Thyroid gland (tissue), 4 donors: ENCODE data around the gene KIF2A. TPM values are rescaled to one million over a fixed set of nuclear protein-coding genes. Genes with fewer than 3 reads are reported as not detected.

ENCODE experiments used
- DNase-seq, 2 donors: peaks; one replicate each; pipeline ENCODE4 v3.0.0-alpha.2; 2019
- H3K27ac ChIP-seq, 3 donors: fragments of 200-600 bp; sonication (generic); 1 replicate in 2 of 3; 2 replicates in 1 of 3; pipeline ENCODE4 v1.5.1; 2016 to 2019; ENCODE audit warnings: mild to moderate bottlenecking in 1 of 3, moderate library complexity in 1 of 3
- H3K27me3 ChIP-seq: fragments of 200-600 bp; sonication (generic); one replicate; pipeline ENCODE4 v1.5.1; 2019
- H3K36me3 ChIP-seq, 2 donors: fragments of 200-600 bp; sonication (generic); one replicate each; pipeline ENCODE4 v1.5.1; 2016 to 2019
- H3K4me1 ChIP-seq, 2 donors: fragments of 200-600 bp; sonication (generic); one replicate each; pipeline ENCODE4 v1.5.1; 2017 to 2019
- H3K4me3 ChIP-seq, 3 donors: fragments of 200-600 bp; sonication (generic); replicated peaks in 1 of 3; 1 replicate in 2 of 3; 2 replicates in 1 of 3; pipeline ENCODE4 v1.5.1; 2016; ENCODE audit warnings: mild to moderate bottlenecking in 1 of 3
- H3K9me3 ChIP-seq: fragments of 200-600 bp; sonication (generic); one replicate; pipeline ENCODE4 v1.5.1; 2017
- CTCF ChIP-seq, 6 experiments: fragments of 200-600 bp in 3 of 6; fragments of 450-650 bp in 3 of 6; sonication (generic) in 3 of 6; IDR thresholded peaks; one replicate each; pipeline ENCODE4 v1.5.1; 2016 to 2019; ENCODE audit warnings: antibody characterized with exemption in 6 of 6, mild to moderate bottlenecking in 2 of 6, inconsistent platforms in 1 of 6, moderate library complexity in 1 of 6
- POLR2A ChIP-seq, 2 donors: fragments of 450-650 bp; IDR thresholded peaks; one replicate each; pipeline ENCODE4 v1.6.1; 2017; ENCODE audit warnings: antibody characterized with exemption in 2 of 2, mild to moderate bottlenecking in 2 of 2, moderate library complexity in 1 of 2
- WGBS, 2 donors: methylation state at CpG; one replicate each; pipeline ENCODE4 v1.1.5; 2017; 5-methylcytosine and 5-hydroxymethylcytosine counted together
- intact Hi-C: fragments of 100-400 bp; cut with DNase I; formaldehyde crosslinking; loops from one replicate; pipeline ENCODE4 v1.15.1; 2023
- total RNA-seq, 4 donors: library from RNA; depleted of rRNA; stranded (reverse); fragments of >200 nt; gene quantifications; one replicate each; pipeline ENCODE4 v1.2.3, GENCODE V29; 2016

The KIF2A gene
- total RNA-seq, 4 donors from 2014 or later = 34.9 to 118 (median 54.8) TPM

DNA sequence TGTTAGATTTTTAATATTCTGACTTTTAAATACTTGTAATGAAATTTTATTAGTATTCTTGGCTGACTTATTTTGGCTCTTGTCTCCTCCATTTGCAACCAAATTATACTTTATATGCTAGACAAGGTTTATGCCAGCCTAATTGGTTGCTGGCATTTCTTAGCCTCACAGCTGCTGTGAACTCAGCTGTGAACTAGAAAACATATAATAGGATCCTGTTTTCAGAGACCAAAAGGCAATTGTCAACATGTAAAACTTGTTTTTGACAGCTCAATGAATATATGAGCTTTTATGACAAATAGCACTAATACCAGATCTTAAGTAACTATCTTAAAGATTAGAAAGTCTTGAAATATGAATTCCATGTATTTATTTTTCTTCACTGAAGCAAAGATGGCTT lies 25.9 kb downstream of the KIF2A start:
- no peaks in the 10 kb centered on the region for H3K27me3 ChIP-seq
- no peak overlapping the region for H3K4me3 ChIP-seq
- no peaks in the 10 kb centered on the region for H3K9me3 ChIP-seq
- no peak for TF ChIP-seq POLR2A (IDR thresholded peaks at IDR 0.05)
- no peak for TF ChIP-seq CTCF (IDR thresholded peaks at IDR 0.05)
- no peak overlapping the region for H3K27ac ChIP-seq
- H3K4me1 ChIP-seq = no peaks in the 10 kb centered on the region
- intact Hi-C loops = no loop called here
- DNase-seq = no peak
- H3K36me3 ChIP-seq = no peaks in the 10 kb centered on the region

DNA sequence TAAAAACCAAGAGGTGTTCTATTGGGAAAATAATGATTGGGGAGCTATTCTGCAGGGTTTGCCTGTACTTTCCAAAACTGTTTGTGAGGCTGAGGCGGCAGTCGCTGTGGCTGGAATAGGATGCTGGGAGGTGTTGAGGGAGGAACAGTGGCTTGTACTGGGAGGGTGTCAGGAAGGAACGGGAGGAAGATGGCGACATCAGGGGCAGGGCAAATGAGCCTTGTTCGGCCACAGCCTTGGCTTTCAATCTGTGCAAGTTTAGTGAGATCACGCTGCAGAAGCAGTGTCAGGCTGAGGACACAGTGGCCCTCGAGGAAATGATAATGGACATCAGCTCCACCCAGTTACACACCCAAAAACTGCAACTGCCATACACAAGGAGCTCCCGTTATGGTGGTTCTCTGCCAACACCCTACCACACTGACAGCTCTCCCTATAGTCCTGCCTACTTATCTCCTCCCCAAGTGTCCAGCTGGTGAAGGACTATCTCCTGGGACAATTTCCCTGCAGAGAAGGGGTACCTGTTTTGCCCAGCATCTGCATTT lies 27.3 kb downstream of the KIF2A start:
- no peak for DNase-seq
- WGBS, 2 donors = 90 to 92% methylated on average over 8 of the region's 8 CpGs
- Histone ChIP-seq H3K27ac (no peak overlapping the region), H3K9me3 (no peaks in the 10 kb centered on the region), H3K4me3 (no peak overlapping the region), H3K36me3 (no peaks in the 10 kb centered on the region), H3K27me3 (no peaks in the 10 kb centered on the region), H3K4me1 (no peaks in the 10 kb centered on the region)
- intact Hi-C loops = no loop called here
- TF ChIP-seq CTCF (IDR thresholded peaks at IDR 0.05) (no peak), POLR2A (IDR thresholded peaks at IDR 0.05) (no peak)

GRCh38 chr5:62334082-62334481 lies 28.1 kb downstream of the KIF2A start:
- no peak for TF ChIP-seq CTCF (IDR thresholded peaks at IDR 0.05)
- no peak for TF ChIP-seq POLR2A (IDR thresholded peaks at IDR 0.05)
- Histone ChIP-seq H3K27me3 (no peaks in the 10 kb centered on the region), H3K27ac (no peak overlapping the region), H3K9me3 (no peaks in the 10 kb centered on the region), H3K4me3 (no peak overlapping the region), H3K36me3 (no peaks in the 10 kb centered on the region), H3K4me1 (no peaks in the 10 kb centered on the region)
- intact Hi-C loops = no loop called here
- 96 to 100% methylated on average over 2 of the region's 2 CpGs for WGBS, 2 donors
- DNase-seq = no peak

GRCh38 chr5:62340392-62340791 lies 34.4 kb downstream of the KIF2A start:
- no peak for DNase-seq
- Histone ChIP-seq H3K36me3 (no peaks in the 10 kb centered on the region), H3K27me3 (no peaks in the 10 kb centered on the region), H3K4me3 (no peak overlapping the region), H3K9me3 (no peaks in the 10 kb centered on the region), H3K27ac (no peak overlapping the region), H3K4me1 (no peaks in the 10 kb centered on the region)
- WGBS, 2 donors = 54 to 57% methylated on average over 1 of the region's 1 CpG
- TF ChIP-seq CTCF (IDR thresholded peaks at IDR 0.05) (peak in 2 of 6 experiments; percentile 4 to 29), POLR2A (IDR thresholded peaks at IDR 0.05) (no peak)
- intact Hi-C loops = no loop called here

DNA sequence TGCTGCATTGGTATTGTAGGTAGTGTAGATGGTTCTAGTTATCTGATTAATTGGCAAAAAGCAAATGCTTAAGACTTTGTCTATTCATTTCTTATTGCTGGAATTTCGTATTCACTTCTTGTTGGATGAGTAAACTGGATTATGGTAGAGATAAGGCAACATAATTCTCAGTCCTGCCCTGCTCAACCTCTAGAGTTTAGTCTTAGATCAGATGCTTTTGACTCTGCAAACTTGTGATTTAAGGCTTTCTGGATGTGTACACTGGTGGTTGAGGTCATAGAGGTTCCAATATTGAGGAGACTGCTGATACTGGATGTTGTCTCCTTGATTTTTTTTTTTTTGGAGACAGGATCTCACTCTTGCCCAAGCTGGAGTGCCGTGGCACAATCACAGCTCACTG lies 35.0 kb downstream of the KIF2A start:
- Histone ChIP-seq H3K4me1 (no peaks in the 10 kb centered on the region), H3K27me3 (no peaks in the 10 kb centered on the region), H3K36me3 (no peaks in the 10 kb centered on the region), H3K9me3 (no peaks in the 10 kb centered on the region), H3K4me3 (no peak overlapping the region), H3K27ac (no peak overlapping the region)
- TF ChIP-seq POLR2A (IDR thresholded peaks at IDR 0.05) (no peak), CTCF (IDR thresholded peaks at IDR 0.05) (no peak)
- WGBS, 2 donors = 97 to 99% methylated on average over 2 of the region's 2 CpGs
- DNase-seq = no peak
- intact Hi-C loops = no loop called here
